ENCODE data around the gene VTI1B.

The VTI1B gene

GRCh38 chr14:67675219-67675582 is 769 bp upstream of the VTI1B start:
- DNase-seq, result no peak

DNA sequence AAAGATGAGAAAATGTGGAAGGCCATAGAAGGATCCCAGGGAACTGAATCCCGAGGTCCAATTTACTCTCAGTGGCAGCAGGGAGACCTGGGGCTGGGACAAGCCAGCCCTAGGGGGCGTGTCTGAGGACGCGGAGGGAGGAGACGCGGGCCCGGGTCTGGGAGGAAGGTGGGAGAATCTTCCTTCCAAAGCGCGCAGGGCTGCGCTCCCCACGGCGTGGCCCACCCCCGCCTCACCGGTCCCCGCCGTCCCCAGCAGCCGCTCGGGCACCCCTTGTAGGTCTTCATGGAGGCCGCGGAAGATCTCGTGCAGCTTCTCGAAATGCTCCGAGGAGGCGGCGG is 323 bp downstream of the VTI1B start:
- peak; percentile 49 for DNase-seq

DNA sequence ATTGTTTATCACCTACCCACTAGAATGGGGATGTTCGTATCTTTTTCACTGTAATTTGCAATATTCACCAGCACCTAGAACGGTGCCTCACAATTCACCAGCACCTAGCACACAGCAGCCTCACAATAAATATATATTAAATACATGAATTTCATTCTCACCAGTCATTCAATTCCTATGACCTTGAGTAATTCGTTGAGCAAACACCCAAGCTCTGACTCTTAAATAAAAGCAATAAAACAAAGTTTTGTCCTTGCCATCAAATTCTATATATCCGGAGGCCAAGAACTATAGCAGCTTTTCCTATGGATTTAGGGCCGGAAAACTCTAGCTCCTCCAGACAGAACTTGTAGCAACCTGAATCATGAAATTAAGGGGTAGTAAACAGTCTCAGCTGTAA is 981 bp downstream of the VTI1B start:
- DNase-seq, result no peak

GRCh38 chr14:67668559-67668958 is 5.9 kb downstream of the VTI1B start:
- no peak for DNase-seq

DNA sequence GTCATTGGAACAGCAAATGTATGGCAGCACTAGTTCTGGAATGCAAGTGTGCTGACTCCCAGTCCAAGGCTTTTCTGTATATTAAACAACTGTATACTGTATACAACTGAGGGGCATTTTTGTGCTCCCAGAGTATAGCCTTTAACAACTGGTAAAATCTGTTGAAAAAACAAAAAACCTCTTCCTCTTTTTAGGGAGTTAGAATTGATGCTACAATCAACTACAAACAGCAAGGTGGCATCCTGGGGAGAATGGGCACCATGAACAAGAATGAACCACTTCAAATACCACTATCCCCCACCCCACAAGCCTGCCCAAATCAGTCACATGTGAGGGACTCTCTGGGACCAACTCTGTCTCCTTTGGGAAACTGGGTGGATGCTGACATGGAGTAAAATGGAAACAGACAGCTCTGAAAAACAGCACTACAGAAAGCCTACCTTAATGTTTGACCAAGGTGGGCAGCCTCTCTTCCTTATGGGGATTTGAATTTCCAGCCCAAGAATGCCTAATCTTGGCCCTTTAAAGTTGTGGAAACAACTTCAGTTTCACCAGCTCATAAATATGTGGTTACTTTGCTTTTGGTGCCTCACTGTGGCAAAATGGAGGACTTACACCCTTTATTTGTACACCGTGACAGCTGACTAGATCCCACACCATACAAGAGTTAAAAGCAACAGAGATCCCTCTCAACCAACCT is 7.5 kb downstream of the VTI1B start:
- DNase-seq, result no peak

GRCh38 chr14:67665868-67666267 is 8.6 kb downstream of the VTI1B start:
- DNase-seq, result no peak

- no peak for DNase-seq
Observed at GRCh38 chr14:67663633-67664032, 10.8 kb downstream of the VTI1B start.

DNA sequence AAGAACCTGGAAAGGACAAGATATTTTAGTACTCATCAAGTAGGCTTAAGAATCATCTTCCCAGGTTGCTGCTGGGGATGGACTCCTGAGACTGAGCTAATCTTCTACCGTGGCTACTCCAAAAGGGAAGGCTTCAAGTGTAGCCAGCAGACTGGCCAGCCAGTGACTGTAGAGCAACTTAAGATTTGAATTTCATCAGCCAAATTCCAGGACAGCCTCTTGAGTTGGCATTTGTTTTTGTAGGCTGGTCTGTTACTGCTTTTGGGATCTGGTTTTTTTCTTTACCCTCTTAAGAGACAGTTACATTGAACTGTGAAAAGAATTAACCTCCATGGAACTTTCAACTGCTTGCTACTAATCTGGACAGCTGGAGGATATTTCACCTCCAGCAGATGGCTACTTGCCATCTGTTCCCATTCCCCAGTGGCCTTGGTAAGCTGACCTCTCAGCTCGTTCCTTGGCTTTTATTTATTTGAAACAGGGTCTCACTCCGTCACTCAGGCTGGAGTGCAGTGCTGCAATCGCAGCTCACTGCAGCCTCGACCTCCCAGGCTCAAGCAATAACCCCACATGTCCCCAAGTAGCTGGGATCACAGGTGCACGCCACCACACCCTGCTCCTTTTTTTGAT is 20.7 kb downstream of the VTI1B start:
- DNase-seq, result no peak

GRCh38 chr14:67652189-67652588 is 22.2 kb downstream of the VTI1B start:
- no peak for DNase-seq

DNA sequence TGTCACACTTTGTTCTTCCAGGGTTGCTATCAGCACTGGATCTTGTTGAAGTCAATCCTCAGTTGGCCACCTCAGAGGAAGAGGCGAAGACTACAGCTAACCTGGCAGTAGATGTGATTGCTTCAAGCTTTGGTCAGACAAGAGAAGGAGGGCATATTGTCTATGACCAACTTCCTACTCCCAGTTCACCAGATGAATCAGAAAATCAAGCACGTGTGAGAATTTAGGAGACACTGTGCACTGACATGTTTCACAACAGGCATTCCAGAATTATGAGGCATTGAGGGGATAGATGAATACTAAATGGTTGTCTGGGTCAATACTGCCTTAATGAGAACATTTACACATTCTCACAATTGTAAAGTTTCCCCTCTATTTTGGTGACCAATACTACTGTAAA is 23.7 kb downstream of the VTI1B start:
- DNase-seq, result no peak

DNA sequence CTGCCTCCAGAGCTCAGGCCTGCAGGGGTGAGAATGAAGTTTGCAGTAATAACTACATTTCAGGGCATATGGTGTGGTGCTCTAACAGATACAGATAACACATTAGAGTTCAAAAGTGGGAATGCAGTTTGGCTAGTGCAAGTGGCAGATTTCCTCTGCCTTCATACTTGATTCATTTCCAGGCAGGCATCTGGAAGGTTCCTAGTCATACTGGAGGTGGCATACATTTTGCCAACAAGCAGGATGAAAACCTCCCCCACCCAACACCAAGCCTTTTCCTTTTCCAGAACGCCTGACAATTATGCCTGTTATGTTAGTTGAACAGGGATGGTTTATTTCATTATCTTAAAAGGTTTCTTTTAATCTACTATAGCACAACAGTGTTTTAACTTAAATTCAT is 24.3 kb downstream of the VTI1B start:
- no peak for DNase-seq

GRCh38 chr14:67646131-67646530 is 28.3 kb downstream of the VTI1B start:
- no peak for DNase-seq

DNA sequence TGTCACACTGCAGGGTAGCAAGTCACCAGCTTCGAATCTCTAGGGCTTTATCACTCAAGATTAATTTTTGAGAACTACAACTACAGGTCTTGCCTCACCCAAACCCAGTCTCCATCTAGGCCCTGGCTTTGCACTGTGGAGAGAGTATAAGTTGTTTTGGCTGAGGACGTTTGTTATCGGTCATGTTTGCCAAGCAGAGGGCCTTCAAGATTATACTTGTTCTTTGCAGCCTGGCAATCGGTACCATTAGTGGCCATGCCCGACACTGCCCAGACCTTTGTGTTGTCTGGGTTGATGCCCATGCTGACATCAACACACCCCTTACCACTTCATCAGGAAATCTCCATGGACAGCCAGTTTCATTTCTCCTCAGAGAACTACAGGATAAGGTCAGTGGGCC is 29.0 kb downstream of the VTI1B start:
- no peak for DNase-seq

DNA sequence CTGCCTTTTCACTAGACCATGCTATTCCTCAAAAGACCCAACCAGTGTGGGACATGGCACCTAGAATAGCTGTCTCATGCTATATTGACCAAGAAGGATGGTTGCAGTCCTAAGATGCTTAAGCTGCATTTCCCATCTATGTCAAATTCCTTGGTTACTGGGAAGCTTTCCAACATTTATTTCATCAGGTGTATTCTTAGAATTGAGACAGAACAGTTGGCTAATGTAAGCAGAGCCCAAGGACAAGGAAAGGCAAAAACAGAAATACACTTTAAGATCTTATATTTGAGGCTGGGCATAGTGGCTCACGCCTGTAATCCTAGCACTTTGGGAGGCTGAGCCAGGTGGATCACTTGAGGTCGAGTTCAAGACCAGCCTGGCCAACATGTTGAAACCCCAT is 30.0 kb downstream of the VTI1B start:
- DNase-seq, result no peak

GRCh38 chr14:67643713-67644112 is 30.7 kb downstream of the VTI1B start:
- no peak for DNase-seq

DNA sequence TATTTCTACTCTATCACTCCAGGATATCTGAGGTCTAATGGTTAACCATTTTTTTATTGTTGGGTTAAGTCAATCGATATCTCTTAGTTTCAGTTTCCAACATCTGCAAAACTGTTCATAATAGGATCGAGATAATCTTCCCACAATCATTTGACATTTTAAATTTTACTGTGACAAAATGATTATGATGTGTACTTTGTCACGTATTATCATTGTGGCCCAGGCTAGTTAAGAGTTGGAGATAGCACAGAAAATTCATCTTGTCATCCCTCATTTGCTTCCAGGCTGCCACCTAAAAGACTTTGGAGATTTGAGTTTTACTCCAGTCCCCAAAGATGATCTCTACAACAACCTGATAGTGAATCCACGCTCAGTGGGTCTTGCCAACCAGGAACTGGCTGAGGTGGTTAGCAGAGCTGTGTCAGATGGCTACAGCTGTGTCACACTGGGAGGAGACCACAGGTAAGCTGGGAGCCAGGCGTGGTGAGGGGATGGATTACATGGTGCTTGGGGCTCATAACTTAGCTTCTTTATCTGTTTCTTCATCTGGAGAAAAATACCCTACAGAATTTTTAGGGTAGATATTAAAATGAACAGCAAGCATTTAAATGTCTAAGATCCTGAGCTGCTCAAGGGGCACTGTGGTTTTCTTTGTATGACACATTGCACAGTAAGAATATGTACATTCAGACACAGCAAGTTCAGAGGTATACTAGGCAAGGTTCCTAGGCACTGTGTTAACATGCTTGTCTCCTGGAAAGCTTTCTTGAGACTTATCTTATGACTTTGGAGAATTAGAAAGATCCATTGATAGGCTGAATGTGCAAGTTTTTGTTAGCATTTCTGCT is 32.3 kb downstream of the VTI1B start:
- peak; percentile 40 for DNase-seq

- no peak for DNase-seq
Observed at GRCh38 chr14:67641480-67641879, 33.0 kb downstream of the VTI1B start.

DNA sequence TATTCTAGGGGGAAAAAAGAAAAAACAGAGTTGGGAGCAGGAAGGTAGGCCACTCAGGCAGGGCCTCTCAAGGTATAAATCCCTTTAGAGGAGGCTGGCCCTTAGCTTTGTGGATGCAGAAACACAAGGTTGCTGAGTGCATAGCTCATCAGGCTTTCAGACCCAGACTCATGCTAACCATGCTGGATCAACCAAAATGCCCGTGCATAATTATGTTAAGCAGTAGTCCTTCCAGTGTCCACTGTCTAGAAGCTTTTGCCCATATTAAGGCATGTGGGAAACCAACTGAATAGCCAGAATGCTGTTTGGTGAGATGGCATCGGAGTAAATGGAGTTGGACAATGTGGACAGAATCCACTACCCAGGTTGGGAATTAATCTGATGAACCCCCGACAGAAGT is 35.8 kb downstream of the VTI1B start:
- no peak for DNase-seq

DNA sequence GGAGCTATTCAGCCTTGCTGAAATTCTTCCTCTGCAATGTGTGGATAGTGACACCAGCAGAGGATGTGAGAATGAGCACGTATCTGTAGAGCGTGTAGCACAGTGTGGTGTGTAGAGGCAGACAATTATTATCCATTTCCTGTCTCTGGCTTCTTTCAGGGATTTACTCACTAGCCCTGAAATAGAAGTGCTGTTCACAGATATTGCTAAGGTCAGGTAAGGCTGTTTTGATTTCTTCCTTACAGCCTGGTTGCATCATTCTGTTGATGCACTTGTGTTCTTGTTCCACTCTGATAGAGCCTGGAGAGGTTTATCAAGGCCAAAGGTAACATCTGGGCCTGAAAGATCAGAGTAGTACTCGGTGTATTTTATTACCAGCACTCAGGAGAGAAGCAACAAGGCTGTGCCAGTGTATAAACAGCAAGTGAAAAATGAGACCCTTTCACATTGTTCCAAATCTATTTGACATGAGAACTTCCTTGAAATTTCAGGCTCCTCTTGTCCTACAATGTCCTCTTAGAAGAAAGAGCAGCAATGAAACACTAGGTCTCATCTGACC is 38.0 kb downstream of the VTI1B start:
- DNase-seq, result no peak

DNA sequence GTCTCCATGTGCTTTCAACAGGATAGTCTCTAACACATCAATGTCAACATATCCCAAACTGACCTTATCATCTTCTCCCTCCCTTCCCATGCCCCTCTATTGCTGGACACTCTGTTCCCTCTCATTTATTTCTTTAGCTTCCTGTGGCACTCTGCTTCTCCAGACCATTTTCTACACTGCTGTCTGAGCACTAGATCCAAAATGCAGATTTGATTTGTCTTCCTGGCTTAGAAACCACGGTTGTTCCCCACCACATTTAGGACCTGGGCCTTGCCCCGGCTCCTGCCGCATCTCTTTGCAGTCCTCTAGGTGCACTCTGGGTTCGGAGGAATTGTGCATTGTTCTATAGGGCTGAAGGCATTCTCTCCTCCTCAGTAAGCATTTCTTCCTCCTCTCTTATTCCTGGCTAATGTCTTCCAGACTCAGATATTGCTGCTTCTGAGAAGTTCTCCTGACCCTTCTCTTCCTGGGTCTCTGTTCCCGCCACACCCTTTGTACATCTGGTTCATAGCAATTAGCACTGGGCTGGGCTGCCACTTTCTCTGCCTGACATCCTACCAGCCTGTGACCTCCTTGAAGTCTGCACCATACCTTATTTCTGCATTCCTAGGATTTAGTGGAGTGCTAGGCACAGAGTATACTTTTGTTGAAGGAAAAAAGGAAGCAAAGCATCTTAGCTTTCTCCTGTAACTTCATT is 40.8 kb downstream of the VTI1B start:
- no peak for DNase-seq

DNA sequence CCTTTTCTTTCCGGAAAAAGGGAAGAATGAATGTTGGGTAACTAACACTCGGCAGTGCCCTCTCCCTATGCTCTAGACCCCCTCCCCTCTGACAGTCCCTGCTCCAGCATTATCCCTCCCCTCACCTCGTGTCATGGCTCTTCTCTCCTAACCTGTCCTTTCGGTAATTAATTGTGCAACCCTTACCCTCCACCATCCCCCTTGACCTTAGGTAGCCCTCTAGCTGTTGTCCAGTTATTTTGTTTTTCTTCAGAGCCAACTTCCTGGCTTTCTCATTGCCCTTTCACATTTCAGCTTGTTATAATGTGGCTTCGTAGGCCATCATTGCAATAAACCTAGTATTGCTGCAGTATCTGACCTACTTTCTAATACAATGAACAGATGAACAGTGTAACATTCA is 43.5 kb downstream of the VTI1B start:
- no peak for DNase-seq

DNA sequence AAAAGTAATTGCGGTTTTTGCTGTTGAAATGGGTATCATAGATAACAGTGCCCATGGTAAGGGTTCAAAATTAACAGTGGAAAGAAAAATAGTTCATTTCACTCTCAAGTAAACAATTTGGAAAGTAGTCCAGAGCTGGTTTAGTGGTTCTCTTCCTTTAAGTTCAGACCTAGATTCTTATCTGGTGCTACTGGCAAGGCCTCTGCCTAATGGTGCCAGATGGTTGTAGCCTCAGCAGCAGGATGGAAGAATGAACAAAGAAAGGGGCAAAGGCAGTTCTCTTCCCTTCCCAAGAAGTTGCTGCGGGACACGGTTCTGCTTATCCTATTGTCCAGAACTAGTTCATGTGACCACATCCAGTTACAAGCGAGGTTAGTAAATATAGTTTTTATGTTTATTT is 44.2 kb downstream of the VTI1B start:
- DNase-seq, result no peak

- DNase-seq, result no peak
Observed at GRCh38 chr14:67627519-67627918, 46.9 kb downstream of the VTI1B start.
